Right lobe of liver (tissue), 4 donors: ENCODE data around the gene ITGA11.

Experiments
- POLR2A ChIP-seq: fragments of 450-650 bp; IDR thresholded peaks from one replicate; pipeline ENCODE4 v1.6.1; 2017; ENCODE audit warnings: antibody characterized with exemption, mild to moderate bottlenecking
- TF ChIP-seq, protein P1 (sequence below), 4 donors: fragments of 200-600 bp in 3 of 4; fragments of 450-650 bp in 1 of 4; IDR thresholded peaks; one replicate each; pipeline versions ENCODE4 v1.5.1 to v1.8.0; 2016 to 2022; ENCODE audit warnings: antibody characterized with exemption in 4 of 4, mild to moderate bottlenecking in 2 of 4
- donor health status: DM: no; HTN: no; CAD: no.
- donor health status: DM: no; HTN: no; CAD: no.
- donor health status: DM: no; HTN: yes; CAD: no.

DNA sequence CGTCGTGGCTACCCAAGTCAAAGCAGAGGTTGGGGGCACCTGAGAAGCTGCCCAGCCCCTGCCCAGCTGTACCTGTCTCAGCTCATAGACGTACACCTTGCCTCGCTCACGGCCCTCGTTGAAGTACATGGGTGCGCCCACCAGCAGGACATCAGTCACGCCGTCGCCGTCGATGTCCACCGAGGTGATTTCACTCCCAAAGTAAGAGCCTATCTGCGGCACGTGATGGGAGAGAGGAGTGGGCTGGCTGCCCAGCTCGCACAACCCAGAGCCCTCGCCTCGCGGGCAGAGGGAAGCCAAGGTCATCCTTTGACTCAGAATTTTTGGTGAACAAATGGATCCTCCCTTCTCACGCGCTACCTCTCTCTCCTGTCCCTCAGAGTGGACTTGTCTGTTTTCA lies 99.7 kb downstream of the ITGA11 start:
- TF ChIP-seq, protein P1, sequence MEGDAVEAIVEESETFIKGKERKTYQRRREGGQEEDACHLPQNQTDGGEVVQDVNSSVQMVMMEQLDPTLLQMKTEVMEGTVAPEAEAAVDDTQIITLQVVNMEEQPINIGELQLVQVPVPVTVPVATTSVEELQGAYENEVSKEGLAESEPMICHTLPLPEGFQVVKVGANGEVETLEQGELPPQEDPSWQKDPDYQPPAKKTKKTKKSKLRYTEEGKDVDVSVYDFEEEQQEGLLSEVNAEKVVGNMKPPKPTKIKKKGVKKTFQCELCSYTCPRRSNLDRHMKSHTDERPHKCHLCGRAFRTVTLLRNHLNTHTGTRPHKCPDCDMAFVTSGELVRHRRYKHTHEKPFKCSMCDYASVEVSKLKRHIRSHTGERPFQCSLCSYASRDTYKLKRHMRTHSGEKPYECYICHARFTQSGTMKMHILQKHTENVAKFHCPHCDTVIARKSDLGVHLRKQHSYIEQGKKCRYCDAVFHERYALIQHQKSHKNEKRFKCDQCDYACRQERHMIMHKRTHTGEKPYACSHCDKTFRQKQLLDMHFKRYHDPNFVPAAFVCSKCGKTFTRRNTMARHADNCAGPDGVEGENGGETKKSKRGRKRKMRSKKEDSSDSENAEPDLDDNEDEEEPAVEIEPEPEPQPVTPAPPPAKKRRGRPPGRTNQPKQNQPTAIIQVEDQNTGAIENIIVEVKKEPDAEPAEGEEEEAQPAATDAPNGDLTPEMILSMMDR (IDR thresholded peaks at IDR 0.05): no peak
- TF ChIP-seq POLR2A: no peak
